Sigmoid colon (tissue), 7 donors: Measurements from ENCODE around the gene ZBTB24. TPM values are rescaled to one million over a fixed set of nuclear protein-coding genes. Genes with fewer than 3 reads are reported as not detected.

Source experiments
- DNase-seq: peaks from one replicate; pipeline ENCODE4 v3.0.0-alpha.2; 2019
- H3K27ac ChIP-seq, 4 donors: fragments of 200-600 bp; sonication (generic); one replicate each; pipeline ENCODE4 v1.5.1; 2016 to 2019; ENCODE audit warnings: mild to moderate bottlenecking in 1 of 4
- H3K27me3 ChIP-seq, 3 donors: fragments of 200-600 bp; sonication (generic); one replicate each; pipeline ENCODE4 v1.5.1; 2019; ENCODE audit warnings: mild to moderate bottlenecking in 1 of 3
- H3K36me3 ChIP-seq, 4 donors: fragments of 200-600 bp; sonication (generic); one replicate each; pipeline ENCODE4 v1.5.1; 2016 to 2019
- H3K4me1 ChIP-seq, 4 donors: fragments of 200-600 bp; sonication (generic); one replicate each; pipeline ENCODE4 v1.5.1; 2017 to 2019
- H3K4me3 ChIP-seq, 4 donors: fragments of 200-600 bp; sonication (generic); one replicate each; pipeline ENCODE4 v1.5.1; 2017 to 2019; ENCODE audit warnings: mild to moderate bottlenecking in 2 of 4, moderate library complexity in 1 of 4
- H3K9me3 ChIP-seq, 4 donors: fragments of 200-600 bp in 3 of 4; sonication (generic) in 3 of 4; one replicate each; pipeline versions ENCODE4 v1.5.1 to v1.6.1; 2013 to 2019
- EP300 ChIP-seq, 4 donors: sonication (generic); formaldehyde crosslinking; IDR thresholded peaks; one replicate each; pipeline ENCODE4 v1.6.1; 2017; ENCODE audit warnings: antibody characterized with exemption in 4 of 4
- POLR2A ChIP-seq, 2 donors: fragments of 450-650 bp; IDR thresholded peaks; one replicate each; pipeline ENCODE4 v1.6.1; 2016; ENCODE audit warnings: antibody characterized with exemption in 2 of 2, mild to moderate bottlenecking in 2 of 2, moderate library complexity in 2 of 2
- POLR2AphosphoS5 ChIP-seq, 4 donors: sonication (generic); formaldehyde crosslinking; IDR thresholded peaks; one replicate each; pipeline ENCODE4 v1.6.1; 2017; ENCODE audit warnings: antibody characterized with exemption in 4 of 4
- WGBS, 2 donors: extraction: QIAGEN DNeasy Blood & Tissue Kit; methylation state at CpG; one replicate each; pipeline ENCODE4 v1.1.7; 2013; 5-methylcytosine and 5-hydroxymethylcytosine counted together
- intact Hi-C: fragments of 100-400 bp; cut with DNase I; formaldehyde crosslinking; loops from one replicate; pipeline ENCODE4 v1.15.1; 2023
- polyA plus RNA-seq, 3 donors: library from polyadenylated mRNA; stranded (reverse); fragments of 200-250 nt; gene quantifications; one replicate each; pipeline ENCODE4 v1.2.3, GENCODE V29; 2013
- total RNA-seq, 4 donors: library from RNA; depleted of rRNA; stranded (reverse); fragments of >200 nt; gene quantifications; one replicate each; pipeline ENCODE4 v1.1.0, GENCODE V29; 2016
- TF ChIP-seq, protein P1 (sequence below), 4 experiments: fragments of 450-650 bp in 3 of 4; fragments of 200-600 bp in 1 of 4; IDR thresholded peaks; one replicate each; pipeline ENCODE4 v1.5.1; 2016 to 2019; ENCODE audit warnings: antibody characterized with exemption in 4 of 4, mild to moderate bottlenecking in 3 of 4, moderate library complexity in 2 of 4
- donor health status: healthy with polysubstance abuse.
- donor health status: Bipolar disorder and iron deficiency.
- donor health status: healthy.

Gene ZBTB24
- total and polyA plus RNA-seq, 7 donors, result 2.1 to 8.2 (median 5.1) TPM

DNA sequence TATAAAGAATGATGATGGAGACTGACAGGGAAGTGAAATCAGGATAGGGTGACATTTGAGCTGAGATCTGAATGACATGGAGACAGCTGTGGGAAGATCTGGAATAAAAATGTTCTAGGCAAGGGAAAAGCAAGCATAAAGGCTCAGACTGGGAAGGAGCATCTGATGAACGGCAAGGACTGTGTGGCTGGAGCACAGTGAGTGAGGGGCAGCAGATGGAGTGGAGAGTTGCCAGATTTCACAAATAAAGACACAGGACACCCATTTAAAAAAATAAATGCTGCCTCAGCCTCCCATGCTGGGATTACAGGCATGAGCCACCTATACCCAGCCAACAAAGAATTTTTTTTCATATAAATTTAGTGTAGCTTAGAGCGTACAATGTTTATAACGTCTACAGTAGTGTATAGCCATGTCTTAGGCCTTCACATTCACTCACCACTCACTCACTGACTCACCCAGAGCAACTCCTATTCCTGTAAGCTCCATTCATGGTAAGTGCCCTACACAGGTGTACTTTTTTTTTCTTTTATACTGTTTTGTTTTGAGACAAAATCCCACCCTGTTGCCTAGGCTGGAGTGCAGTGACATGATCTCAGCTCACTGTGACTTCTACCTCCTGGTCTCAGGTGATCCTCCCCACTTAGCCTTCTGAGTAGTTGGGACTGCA lies 2.4 kb upstream of the ZBTB24 start:
- no peaks in the 10 kb centered on the region for H3K9me3 ChIP-seq
- H3K4me3 ChIP-seq, result no peak overlapping the region
- H3K36me3 ChIP-seq, result peaks cover 0 to 14% (median 0%) of the 10 kb centered on the region in 4 donors
- no peak overlapping the region for H3K27ac ChIP-seq
- no peaks in the 10 kb centered on the region for H3K27me3 ChIP-seq
- no peak for DNase-seq
- WGBS, 2 donors, result 84 to 85% methylated on average over 3 of the region's 3 CpGs
- TF ChIP-seq POLR2AphosphoS5 (IDR thresholded peaks at IDR 0.05) (no peak), EP300 (IDR thresholded peaks at IDR 0.05) (no peak), POLR2A (IDR thresholded peaks at IDR 0.05) (no peak)
- TF ChIP-seq, protein P1, sequence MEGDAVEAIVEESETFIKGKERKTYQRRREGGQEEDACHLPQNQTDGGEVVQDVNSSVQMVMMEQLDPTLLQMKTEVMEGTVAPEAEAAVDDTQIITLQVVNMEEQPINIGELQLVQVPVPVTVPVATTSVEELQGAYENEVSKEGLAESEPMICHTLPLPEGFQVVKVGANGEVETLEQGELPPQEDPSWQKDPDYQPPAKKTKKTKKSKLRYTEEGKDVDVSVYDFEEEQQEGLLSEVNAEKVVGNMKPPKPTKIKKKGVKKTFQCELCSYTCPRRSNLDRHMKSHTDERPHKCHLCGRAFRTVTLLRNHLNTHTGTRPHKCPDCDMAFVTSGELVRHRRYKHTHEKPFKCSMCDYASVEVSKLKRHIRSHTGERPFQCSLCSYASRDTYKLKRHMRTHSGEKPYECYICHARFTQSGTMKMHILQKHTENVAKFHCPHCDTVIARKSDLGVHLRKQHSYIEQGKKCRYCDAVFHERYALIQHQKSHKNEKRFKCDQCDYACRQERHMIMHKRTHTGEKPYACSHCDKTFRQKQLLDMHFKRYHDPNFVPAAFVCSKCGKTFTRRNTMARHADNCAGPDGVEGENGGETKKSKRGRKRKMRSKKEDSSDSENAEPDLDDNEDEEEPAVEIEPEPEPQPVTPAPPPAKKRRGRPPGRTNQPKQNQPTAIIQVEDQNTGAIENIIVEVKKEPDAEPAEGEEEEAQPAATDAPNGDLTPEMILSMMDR (IDR thresholded peaks at IDR 0.05), result no peak
- intact Hi-C loops, result no loop called here
- peaks cover 3 to 22% (median 21%) of the 10 kb centered on the region in 4 donors for H3K4me1 ChIP-seq

DNA sequence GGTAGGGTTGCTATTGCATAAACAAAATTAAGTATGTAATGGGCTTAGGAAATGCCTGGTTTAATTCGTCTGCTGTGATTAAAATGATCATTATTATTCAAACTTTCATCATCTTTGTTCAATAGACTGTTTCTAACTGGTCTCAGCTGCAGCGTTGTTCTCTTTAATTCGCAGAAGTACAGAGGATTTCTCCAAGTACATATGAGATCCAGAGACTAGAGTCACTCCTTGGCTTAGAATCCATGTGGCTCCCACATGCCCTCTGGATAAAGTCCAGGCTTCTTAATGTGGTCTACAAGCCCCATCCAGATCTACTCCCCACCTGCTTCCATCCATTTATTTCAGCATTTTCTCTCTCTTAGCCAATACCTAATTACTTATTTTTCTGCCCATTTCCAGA lies 1.1 kb upstream of the ZBTB24 start:
- no peaks in the 10 kb centered on the region for H3K27me3 ChIP-seq
- H3K4me3 ChIP-seq, result peak overlapping the region in 2 of 4 donors; percentile 78 to 100
- no peak for DNase-seq
- 75 to 79% methylated on average over 3 of the region's 3 CpGs for WGBS, 2 donors
- peaks cover 3 to 34% (median 32%) of the 10 kb centered on the region in 4 donors for H3K4me1 ChIP-seq
- peaks cover 0 to 14% (median 0%) of the 10 kb centered on the region in 4 donors for H3K36me3 ChIP-seq
- intact Hi-C loops, result loop anchor here (5.0 kb wide), 1 partner anchor 208 kb away; the partner anchor contains the start of genes AK9 and FIG4
- H3K9me3 ChIP-seq, result no peaks in the 10 kb centered on the region
- TF ChIP-seq EP300 (IDR thresholded peaks at IDR 0.05) (no peak), POLR2AphosphoS5 (IDR thresholded peaks at IDR 0.05) (no peak), POLR2A (IDR thresholded peaks at IDR 0.05) (no peak)
- TF ChIP-seq, protein P1 (IDR thresholded peaks at IDR 0.05), result no peak
- peak overlapping the region; percentile 73 to 90 (median 79) for H3K27ac ChIP-seq

DNA sequence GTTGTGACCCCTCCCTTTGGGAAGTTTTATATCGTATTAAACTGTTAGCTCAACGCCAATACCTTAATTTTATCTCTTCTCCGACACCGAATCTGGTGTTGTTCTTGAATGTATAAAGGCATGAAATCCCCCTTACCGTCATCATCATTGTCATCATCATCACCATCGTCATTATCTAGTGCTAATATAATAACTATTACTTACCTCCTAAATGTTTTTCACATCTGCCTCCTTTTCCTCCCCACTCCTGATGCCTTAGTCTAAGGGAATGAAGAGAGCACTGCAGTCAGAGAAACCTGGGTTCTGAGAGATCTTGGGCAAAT lies 677 bp upstream of the ZBTB24 start:
- WGBS, 2 donors, result 4 to 6% methylated on average over 6 of the region's 6 CpGs

DNA sequence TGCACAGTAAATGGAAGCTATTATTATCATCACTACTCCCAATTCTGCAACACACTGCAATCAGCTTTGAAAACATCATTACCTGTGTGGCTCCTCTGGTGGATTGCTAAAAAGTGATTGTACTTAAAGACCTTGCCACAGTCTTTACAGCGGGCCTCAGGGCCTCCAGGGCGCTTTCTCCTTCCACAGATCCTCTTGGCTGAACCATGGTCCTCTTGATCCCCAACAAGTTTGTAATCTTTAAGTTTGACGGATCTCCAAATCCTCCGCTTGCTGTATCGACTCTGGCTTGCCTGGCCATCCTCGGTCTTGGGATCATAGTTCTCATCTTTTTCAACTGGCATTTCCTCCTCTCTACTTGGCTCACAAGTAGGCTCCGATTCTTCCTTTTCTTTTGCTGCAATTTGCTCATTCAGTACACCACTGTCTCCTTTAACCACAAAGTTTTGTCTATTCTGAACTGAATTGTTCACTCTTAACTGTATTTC lies 2.0 kb downstream of the ZBTB24 start:
- Histone ChIP-seq H3K36me3 (peaks cover 0 to 25% (median 4%) of the 10 kb centered on the region in 4 donors), H3K9me3 (no peaks in the 10 kb centered on the region), H3K27me3 (no peaks in the 10 kb centered on the region), H3K27ac (no peak overlapping the region), H3K4me3 (peak overlapping the region in 1 of 4 donors; percentile 7), H3K4me1 (peaks cover 3 to 55% (median 46%) of the 10 kb centered on the region in 4 donors)
- intact Hi-C loops, result loop anchor here (5.0 kb wide), 1 partner anchor 211 kb away; the partner anchor contains the start of genes AK9 and FIG4
- TF ChIP-seq EP300 (IDR thresholded peaks at IDR 0.05), result no peak
- TF ChIP-seq POLR2A (IDR thresholded peaks at IDR 0.05), result no peak
- TF ChIP-seq, protein P1 (IDR thresholded peaks at IDR 0.05), result no peak
- TF ChIP-seq POLR2AphosphoS5 (IDR thresholded peaks at IDR 0.05), result no peak
- no peak for DNase-seq
- WGBS, 2 donors, result 92 to 95% methylated on average over 7 of the region's 7 CpGs

More for the DNA sequence above, 677 bp upstream of the ZBTB24 start:
- peak overlapping the region; percentile 34 to 100 (median 77) for H3K4me3 ChIP-seq
- peak overlapping the region; percentile 73 to 90 (median 79) for H3K27ac ChIP-seq
- no peak for TF ChIP-seq POLR2A (IDR thresholded peaks at IDR 0.05)
- no peak for TF ChIP-seq EP300 (IDR thresholded peaks at IDR 0.05)
- no peak for TF ChIP-seq POLR2AphosphoS5 (IDR thresholded peaks at IDR 0.05)
- TF ChIP-seq, protein P1 (IDR thresholded peaks at IDR 0.05), result no peak
- H3K36me3 ChIP-seq, result peaks cover 0 to 14% (median 0%) of the 10 kb centered on the region in 4 donors
- H3K27me3 ChIP-seq, result no peaks in the 10 kb centered on the region
- H3K9me3 ChIP-seq, result no peaks in the 10 kb centered on the region
- H3K4me1 ChIP-seq, result peaks cover 3 to 38% (median 37%) of the 10 kb centered on the region in 4 donors
- intact Hi-C loops, result loop anchor here (1.0 to 5.0 kb wide), 4 partner anchors 43 to 1409 kb away; partner anchors contain the start of genes AK9, CD164, FIG4 and OSTM1
- DNase-seq, result no peak
